ENCODE results near the gene NKAPD1. TPM values are rescaled to one million over a fixed set of nuclear protein-coding genes. Genes with fewer than 3 reads are reported as not detected.
"Not testable (repeated sequence)": the region's sequence is repeated elsewhere in the genome, so short reads cannot be mapped to it uniquely, and the experiment has no call there.

NKAPD1 gene, protein sequence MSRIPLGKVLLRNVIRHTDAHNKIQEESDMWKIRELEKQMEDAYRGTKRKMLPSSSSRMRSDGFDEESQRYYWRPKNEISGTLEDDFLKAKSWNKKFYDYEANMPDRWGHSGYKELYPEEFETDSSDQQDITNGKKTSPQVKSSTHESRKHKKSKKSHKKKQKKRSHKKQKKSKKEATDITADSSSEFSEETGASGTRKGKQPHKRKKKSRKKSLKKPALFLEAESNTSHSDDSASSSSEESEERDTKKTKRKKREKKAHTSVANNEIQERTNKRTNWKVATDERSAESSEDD
- total RNA-seq = 10 to 100 TPM in 5 of 6 donors, 1 to 10 TPM in 1; 8.3 to 24.5 (median 14.9) TPM

DNA sequence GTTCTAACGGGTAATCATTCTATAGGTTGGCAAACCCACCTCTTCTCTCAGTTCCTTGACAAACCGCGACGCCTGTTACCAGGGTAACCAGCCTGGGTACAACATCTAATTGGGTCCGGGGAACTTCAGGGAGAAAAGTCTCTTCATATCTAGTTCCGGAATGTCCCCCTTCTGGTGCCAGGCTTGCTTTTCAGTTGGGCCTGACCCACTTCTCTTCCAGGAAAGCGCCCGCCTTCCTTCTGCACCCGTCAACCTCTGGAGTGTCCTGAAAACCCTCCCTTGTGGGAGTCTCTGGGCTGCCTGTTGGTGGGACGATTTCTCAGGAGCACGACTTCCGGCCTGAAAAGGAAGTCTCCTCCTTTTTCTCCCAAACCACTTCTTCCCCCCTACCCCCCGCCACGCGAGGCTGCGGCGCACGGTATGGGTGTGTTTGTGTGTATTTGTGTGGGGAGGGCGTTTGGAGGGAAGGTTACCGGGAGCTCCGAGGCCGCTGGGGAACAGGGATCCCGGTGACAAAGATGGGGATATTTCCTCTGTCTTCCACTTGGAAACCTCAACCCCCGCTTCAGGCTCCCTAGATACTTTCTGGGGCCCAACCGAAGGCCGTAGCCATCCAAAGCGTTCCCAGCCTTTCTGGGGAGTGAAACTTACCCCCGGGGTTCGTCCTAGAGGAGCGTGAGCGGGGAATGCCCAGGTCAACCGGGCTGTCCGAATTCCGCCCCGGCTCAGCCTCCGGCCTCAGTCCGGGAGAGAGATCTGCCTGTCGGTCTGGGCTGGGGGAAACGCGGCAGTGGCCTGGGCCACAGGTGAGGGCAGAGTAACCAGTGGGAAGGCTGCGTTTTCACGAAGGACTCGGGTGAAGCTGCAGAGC, at the start of gene NKAPD1, which contains the start of gene PIH1D2:
Gene NKAPD1 (plus strand): TSS at position 359 of the 871 bp plus-strand sequence. CDS start 1,276 bp downstream, outside the sequence.
Gene PIH1D2 (minus strand): TSS at position 77 of the 871 bp plus-strand sequence. CDS start 843 bp downstream, outside the sequence.
- WGBS, 2 donors = 0 to 1% methylated on average over 24 to 43 of the region's 43 CpGs
- peak within 1 kb of the TSS; percentile 67 to 95 (median 80) for H3K4me3 ChIP-seq
- peaks cover 12 to 22% (median 13%) of the 10 kb centered on the region in 4 donors for H3K4me1 ChIP-seq
- peaks cover under 1 to 36% (median 20%) of the 10 kb centered on the region in 4 donors for H3K36me3 ChIP-seq
- H3K27ac ChIP-seq = peak within 1 kb of the TSS; percentile 83 to 92 (median 90)
- H3K27me3 ChIP-seq = no peaks in the 10 kb centered on the region
- ATAC-seq (ENCODE audit: low FRiP score in 2 of 2) = peak; percentile 94 to 97
- peak; percentile 86 to 91 for DNase-seq
- no peaks in the 10 kb centered on the region for H3K9me3 ChIP-seq
- TF ChIP-seq POLR2AphosphoS5 (IDR thresholded peaks at IDR 0.05) (peak; percentile 54 to 81), EP300 (IDR thresholded peaks at IDR 0.05) (no peak), POLR2A (IDR thresholded peaks at IDR 0.05) (peak in 2 of 4 donors; percentile 32 to 55)
- TF ChIP-seq, protein P1, sequence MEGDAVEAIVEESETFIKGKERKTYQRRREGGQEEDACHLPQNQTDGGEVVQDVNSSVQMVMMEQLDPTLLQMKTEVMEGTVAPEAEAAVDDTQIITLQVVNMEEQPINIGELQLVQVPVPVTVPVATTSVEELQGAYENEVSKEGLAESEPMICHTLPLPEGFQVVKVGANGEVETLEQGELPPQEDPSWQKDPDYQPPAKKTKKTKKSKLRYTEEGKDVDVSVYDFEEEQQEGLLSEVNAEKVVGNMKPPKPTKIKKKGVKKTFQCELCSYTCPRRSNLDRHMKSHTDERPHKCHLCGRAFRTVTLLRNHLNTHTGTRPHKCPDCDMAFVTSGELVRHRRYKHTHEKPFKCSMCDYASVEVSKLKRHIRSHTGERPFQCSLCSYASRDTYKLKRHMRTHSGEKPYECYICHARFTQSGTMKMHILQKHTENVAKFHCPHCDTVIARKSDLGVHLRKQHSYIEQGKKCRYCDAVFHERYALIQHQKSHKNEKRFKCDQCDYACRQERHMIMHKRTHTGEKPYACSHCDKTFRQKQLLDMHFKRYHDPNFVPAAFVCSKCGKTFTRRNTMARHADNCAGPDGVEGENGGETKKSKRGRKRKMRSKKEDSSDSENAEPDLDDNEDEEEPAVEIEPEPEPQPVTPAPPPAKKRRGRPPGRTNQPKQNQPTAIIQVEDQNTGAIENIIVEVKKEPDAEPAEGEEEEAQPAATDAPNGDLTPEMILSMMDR (IDR thresholded peaks at IDR 0.05) = peak in 2 of 6 experiments; percentile 28 to 40

DNA sequence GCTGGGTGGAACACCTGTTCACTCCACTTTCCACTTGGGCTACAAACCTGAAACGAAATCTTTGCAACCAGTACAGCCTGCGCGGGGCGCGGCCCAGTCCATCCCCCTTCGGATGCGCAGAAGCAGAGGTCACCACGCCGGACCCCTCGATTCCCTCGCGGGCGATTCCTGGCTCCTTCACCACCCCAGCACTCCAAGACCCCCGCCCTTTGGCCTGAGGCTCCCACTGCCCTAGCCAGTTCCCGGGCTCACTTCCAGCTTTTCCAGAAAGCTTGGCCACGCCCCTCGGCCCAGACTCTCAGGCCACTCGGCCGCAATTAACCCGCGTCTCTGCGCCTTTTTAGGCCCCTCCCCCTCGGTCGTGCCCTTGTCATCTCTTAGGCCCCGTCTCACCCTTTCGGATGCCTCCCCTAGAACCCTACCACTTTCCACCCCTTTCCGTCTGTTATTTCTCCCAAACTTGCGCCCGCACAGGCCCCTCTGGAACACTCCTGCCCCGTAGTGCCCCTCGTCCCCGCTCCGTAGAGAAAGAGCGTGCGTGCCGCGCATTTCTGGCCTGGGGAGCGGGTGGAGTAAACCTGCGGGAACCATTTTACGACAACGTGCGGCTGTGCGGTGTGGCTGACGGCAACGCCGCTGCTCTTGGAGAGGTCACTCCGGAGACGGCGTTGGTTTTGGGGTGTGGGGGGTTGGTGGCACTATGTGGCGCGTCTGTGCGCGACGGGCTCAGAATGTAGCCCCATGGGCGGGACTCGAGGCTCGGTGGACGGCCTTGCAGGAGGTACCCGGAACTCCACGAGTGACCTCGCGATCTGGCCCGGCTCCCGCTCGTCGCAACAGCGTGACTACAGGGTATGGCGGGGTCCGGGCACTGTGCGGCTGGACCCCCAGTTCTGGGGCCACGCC, 49.1 kb upstream of the NKAPD1 start, which contains the start of gene DLAT:
Gene DLAT (plus strand): TSS at position 636 of the 906 bp plus-strand sequence. CDS start 65 bp downstream, at position 701.
- DNase-seq (peak; percentile 90 to 93), ATAC-seq (ENCODE audit: low FRiP score in 2 of 2) (peak; percentile 97 to 98)
- Histone ChIP-seq H3K27ac (peak within 1 kb of the TSS; percentile 79 to 94 (median 91)), H3K9me3 (no peaks in the 10 kb centered on the region), H3K4me3 (peak within 1 kb of the TSS; percentile 82 to 94 (median 92)), H3K27me3 (no peaks in the 10 kb centered on the region), H3K4me1 (peaks cover 10 to 16% (median 12%) of the 10 kb centered on the region in 4 donors), H3K36me3 (peaks cover 5 to 31% (median 15%) of the 10 kb centered on the region in 4 donors)
- 1 to 2% methylated on average over 29 to 49 of the region's 71 CpGs for WGBS, 2 donors
- TF ChIP-seq EP300 (IDR thresholded peaks at IDR 0.05) (no peak), POLR2AphosphoS5 (IDR thresholded peaks at IDR 0.05) (peak; percentile 21 to 77), POLR2A (IDR thresholded peaks at IDR 0.05) (peak in 2 of 4 donors; percentile 43 to 73)
- TF ChIP-seq, protein P1 (IDR thresholded peaks at IDR 0.05) = no peak

DNA sequence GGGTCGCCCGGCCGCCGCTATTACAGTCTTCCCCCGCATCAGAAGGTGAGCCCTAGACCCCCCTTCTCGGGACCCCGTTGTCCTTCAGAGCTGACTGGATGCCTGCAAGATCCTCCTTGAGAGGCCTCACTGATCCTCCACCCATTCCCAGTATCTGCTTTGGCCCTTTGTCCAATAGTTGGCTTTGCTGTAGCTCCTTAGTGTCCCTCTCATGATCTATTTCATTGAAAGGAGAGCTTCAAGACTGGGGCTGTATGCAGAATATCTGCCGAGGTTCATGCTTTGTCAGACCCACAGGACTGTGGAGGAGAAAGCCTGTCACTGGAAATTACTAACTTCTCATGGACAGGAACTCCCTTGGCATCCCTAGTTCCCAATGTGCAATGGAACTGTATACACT, 48.4 kb upstream of the NKAPD1 start:
- 0% methylated on average over 5 to 8 of the region's 8 CpGs for WGBS, 2 donors
- ATAC-seq (ENCODE audit: low FRiP score in 2 of 2) (peak in 1 of 2 donors; percentile 6), DNase-seq (no peak)
- H3K27ac ChIP-seq = peak overlapping the region; percentile 79 to 94 (median 91)
- H3K4me3 ChIP-seq = peak overlapping the region; percentile 82 to 94 (median 92)
- H3K4me1 ChIP-seq = peaks cover 10 to 16% (median 12%) of the 10 kb centered on the region in 4 donors
- no peak for TF ChIP-seq POLR2AphosphoS5 (IDR thresholded peaks at IDR 0.05)
- no peak for TF ChIP-seq POLR2A (IDR thresholded peaks at IDR 0.05)
- TF ChIP-seq EP300 (IDR thresholded peaks at IDR 0.05) = no peak
- TF ChIP-seq, protein P1 (IDR thresholded peaks at IDR 0.05) = no peak
- H3K27me3 ChIP-seq = no peaks in the 10 kb centered on the region
- H3K36me3 ChIP-seq = peaks cover 9 to 36% (median 20%) of the 10 kb centered on the region in 4 donors
- H3K9me3 ChIP-seq = no peaks in the 10 kb centered on the region

- H3K27ac ChIP-seq, H3K27me3 ChIP-seq: not testable (repeated sequence)
- H3K36me3 ChIP-seq = peaks cover 9 to 39% (median 28%) of the 10 kb centered on the region in 4 donors
Observed at GRCh38 chr11:112026784-112027410, 47.2 kb upstream of the NKAPD1 start.

More at GRCh38 chr11:112026784-112027410, 47.2 kb upstream of the NKAPD1 start:
- H3K4me1 ChIP-seq = peaks cover 10 to 16% (median 12%) of the 10 kb centered on the region in 4 donors
- not testable (repeated sequence) for H3K9me3 ChIP-seq; H3K4me3 ChIP-seq; ATAC-seq (ENCODE audit: low FRiP score in 2 of 2)
- peak in 1 of 2 donors; percentile 63 for DNase-seq
- WGBS, 2 donors = 95% methylated on average over 12 to 26 of the region's 49 CpGs
